Kidney (tissue), 14 donors: Measurements from ENCODE around the gene KCNAB1. TPM values are rescaled to one million over a fixed set of nuclear protein-coding genes. Genes with fewer than 3 reads are reported as not detected.

Experiments
- DNase-seq, 5 donors: peaks; one replicate each; pipeline ENCODE4 v3.0.0-alpha.2; 2013 to 2020
- FAIRE-seq: peaks from 2 replicates; lab custom pipeline; 2012; peaks lifted over from hg19 to GRCh38; lab: Jason Lieb, UNC
- H3K27ac ChIP-seq, 2 donors: one replicate each; pipeline ENCODE4 v1.7.0; 2013; ENCODE audit warnings: low read depth in 2 of 2, low read length in 2 of 2, inconsistent platforms in 1 of 2
- H3K27me3 ChIP-seq: one replicate; pipeline ENCODE4 v1.7.1; 2013; ENCODE audit warnings: low read length, inconsistent platforms; ENCODE audit not compliant: control insufficient read depth, insufficient read depth
- H3K36me3 ChIP-seq, 3 donors: one replicate each; pipeline versions ENCODE4 v1.7.0 to v1.7.1; 2013; ENCODE audit warnings: low read length in 3 of 3, control low read depth in 1 of 3, inconsistent platforms in 1 of 3; ENCODE audit not compliant: insufficient read depth in 3 of 3, control insufficient read depth in 2 of 3
- H3K4me1 ChIP-seq, 3 donors: one replicate each; pipeline versions ENCODE4 v1.7.0 to v1.7.1; 2013; ENCODE audit warnings: low read length in 3 of 3, inconsistent platforms in 1 of 3, low read depth in 1 of 3; ENCODE audit not compliant: control insufficient read depth in 2 of 3, insufficient read depth in 2 of 3
- H3K4me3 ChIP-seq, 3 donors: one replicate each; pipeline versions ENCODE4 v1.7.0 to v1.8.1; 2013; ENCODE audit warnings: low read length in 3 of 3, control low read depth in 1 of 3, inconsistent platforms in 1 of 3
- H3K9ac ChIP-seq, 3 donors: one replicate each; pipeline versions ENCODE4 v1.7.0 to v1.7.1; 2013; ENCODE audit warnings: low read length in 3 of 3, control low read depth in 1 of 3, inconsistent platforms in 1 of 3
- H3K9me3 ChIP-seq, 3 donors: one replicate each; pipeline versions ENCODE4 v1.7.0 to v1.7.1; 2013; ENCODE audit warnings: low read length in 3 of 3, control low read depth in 1 of 3, inconsistent platforms in 1 of 3; ENCODE audit not compliant: control insufficient read depth in 2 of 3, insufficient read depth in 1 of 3
- CTCF ChIP-seq: IDR thresholded peaks from 3 replicates; pipeline ENCODE4 v1.5.1; 2012; ENCODE audit warnings: mild to moderate bottlenecking, moderate library complexity, borderline replicate concordance; ENCODE audit not compliant: insufficient read depth; ENCODE audit errors: extremely low read depth
- intact Hi-C: fragments of 100-400 bp; cut with DNase I; formaldehyde crosslinking; loops from one replicate; pipeline ENCODE4 v1.11.1; 2022
- polyA plus RNA-seq: library from polyadenylated mRNA; stranded (reverse); fragments of 350-450 nt; fragmentation: Illumina TruSeq; extraction: RNeasy Lipid Tissue Mini Kit (QIAGEN cat#74804); gene quantifications from one replicate; pipeline ENCODE4 v1.2.3, GENCODE V29; 2014; ENCODE audit warnings: low read depth, low replicate concordance; ENCODE audit not compliant: insufficient read depth
- total RNA-seq: library from RNA; stranded (reverse); fragmentation: NEBNext Ultra II Directional; extraction: Animal tissue kit (Norgen Biotek cat#: 25700); gene quantifications from one replicate; pipeline ENCODE4 v1.2.1, GENCODE V29; 2021
- donor health status: control.
- donor health status: control.
- donor health status: control.
- donor health status: control.
- donor health status: control.
- donor health status: DM: yes; HTN: yes; CAD: no.
- donor health status: Normal renal cell carcinoma (clear cell type).

KCNAB1 gene
- total and polyA plus RNA-seq, 2 donors from 2014 or later = 1.7 to 6.6 TPM

GRCh38 chr3:156351783-156352182, 231.4 kb downstream of the KCNAB1 start:
- intact Hi-C loops = no loop called here
- no peaks in the 10 kb centered on the region for H3K4me1 ChIP-seq
- H3K27me3 ChIP-seq = no peaks in the 10 kb centered on the region
- H3K36me3 ChIP-seq = no peaks in the 10 kb centered on the region
- H3K9ac ChIP-seq = no peak overlapping the region
- DNase-seq = no peak
- no peak overlapping the region for H3K4me3 ChIP-seq
- TF ChIP-seq CTCF = no peak
- no peaks in the 10 kb centered on the region for H3K9me3 ChIP-seq
- H3K27ac ChIP-seq = no peak overlapping the region
- FAIRE-seq = no peak

- Histone ChIP-seq H3K9me3 (no peaks in the 10 kb centered on the region), H3K9ac (no peak overlapping the region), H3K4me3 (no peak overlapping the region), H3K27me3 (no peaks in the 10 kb centered on the region), H3K4me1 (no peaks in the 10 kb centered on the region), H3K36me3 (no peaks in the 10 kb centered on the region), H3K27ac (no peak overlapping the region)
- intact Hi-C loops = no loop called here
- DNase-seq (no peak), FAIRE-seq (no peak)
- no peak for TF ChIP-seq CTCF
Observed at GRCh38 chr3:156352728-156353127, 232.3 kb downstream of the KCNAB1 start.

- no peak for TF ChIP-seq CTCF
- Histone ChIP-seq H3K9ac (no peak overlapping the region), H3K4me3 (no peak overlapping the region), H3K27me3 (no peaks in the 10 kb centered on the region), H3K36me3 (no peaks in the 10 kb centered on the region), H3K27ac (no peak overlapping the region), H3K4me1 (no peaks in the 10 kb centered on the region), H3K9me3 (no peaks in the 10 kb centered on the region)
- no peak for DNase-seq
- FAIRE-seq = no peak
- intact Hi-C loops = no loop called here
Observed at GRCh38 chr3:156353563-156353962, 233.2 kb downstream of the KCNAB1 start.
